GM21423 (cell line): Measurements from ENCODE around the gene SORBS1.

Experiments used
- ATAC-seq: cut with Tn5 transposase; IDR thresholded peaks from one replicate; pipeline ENCODE4 v1.9.1; 2021; ENCODE audit warnings: mild to moderate bottlenecking, moderate library complexity; ENCODE audit not compliant: unreplicated experiment

SORBS1 gene

DNA sequence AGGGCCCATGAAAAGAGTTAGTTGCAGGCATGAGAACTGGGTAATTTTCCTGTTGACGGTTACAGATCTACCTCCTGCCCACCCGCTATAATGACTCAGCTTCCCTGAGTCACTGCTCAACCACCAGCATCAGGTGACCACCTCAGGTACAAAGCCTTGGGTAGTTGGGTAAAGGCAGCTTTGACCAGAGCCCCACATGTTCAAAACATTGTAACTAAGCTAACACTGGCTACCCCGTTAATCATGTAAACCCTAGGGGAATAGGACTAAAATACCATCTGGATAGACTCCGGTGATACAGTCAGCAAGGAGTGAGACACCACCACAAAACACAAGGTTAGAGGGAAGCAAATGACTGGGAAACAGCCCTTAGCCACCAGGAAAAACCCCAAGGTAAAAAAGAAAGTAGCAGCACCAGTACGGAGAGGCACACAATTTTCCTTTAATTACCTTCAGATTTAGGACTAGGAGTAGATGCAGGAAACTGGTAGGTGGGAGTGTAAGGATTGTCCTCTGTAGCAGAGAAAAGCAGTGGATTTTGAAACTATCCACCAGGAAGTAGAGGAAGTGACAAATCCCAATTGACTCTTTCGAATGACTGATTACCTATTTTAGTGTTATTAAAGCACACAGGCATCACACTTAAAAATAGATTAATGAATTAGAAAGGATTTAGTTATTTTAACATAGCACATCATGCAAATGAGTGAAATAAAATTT, 166.8 kb downstream of the SORBS1 start:
- peak; percentile 57 for ATAC-seq

DNA sequence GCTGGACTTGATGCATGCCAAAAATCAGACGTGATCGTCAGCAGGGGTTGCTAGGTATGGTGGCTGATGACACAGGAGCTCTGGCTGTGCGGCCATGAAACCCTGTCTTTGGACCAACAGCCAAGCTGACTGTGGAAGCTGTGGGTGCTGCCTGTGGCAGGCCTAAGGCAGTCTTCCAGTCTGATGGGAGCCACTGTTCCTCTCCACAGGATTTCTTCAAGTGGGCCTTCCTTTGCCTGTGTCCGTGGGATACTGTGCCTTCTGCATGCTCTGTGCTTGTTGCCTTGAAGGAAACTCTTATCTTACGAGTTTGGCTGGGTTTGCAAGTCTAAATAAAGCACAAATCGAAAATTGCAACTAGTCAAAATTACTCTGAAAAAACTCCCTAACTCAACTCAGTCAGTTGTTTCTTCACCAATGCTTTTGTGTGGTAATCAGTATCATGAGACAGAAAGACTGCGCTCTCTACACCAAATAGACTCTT, 168.4 kb downstream of the SORBS1 start:
- ATAC-seq = no peak

DNA sequence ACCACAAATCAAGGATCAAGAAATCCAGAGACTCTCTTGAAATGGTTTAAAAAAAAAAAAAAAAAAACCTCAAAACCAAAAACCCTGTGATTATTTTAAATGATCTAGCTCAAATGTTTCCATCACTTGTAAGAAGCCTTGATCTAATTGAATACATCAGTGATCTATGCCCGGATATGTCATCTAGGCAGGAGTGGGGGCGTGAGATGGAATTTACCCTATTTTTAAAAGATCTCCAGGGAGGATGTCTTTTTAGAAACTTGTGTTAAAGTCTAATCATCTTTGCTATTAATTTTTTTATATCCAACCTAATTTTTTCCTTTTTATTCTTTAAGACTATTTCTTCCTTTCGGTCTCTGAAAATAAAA, 169.0 kb downstream of the SORBS1 start:
- no peak for ATAC-seq

DNA sequence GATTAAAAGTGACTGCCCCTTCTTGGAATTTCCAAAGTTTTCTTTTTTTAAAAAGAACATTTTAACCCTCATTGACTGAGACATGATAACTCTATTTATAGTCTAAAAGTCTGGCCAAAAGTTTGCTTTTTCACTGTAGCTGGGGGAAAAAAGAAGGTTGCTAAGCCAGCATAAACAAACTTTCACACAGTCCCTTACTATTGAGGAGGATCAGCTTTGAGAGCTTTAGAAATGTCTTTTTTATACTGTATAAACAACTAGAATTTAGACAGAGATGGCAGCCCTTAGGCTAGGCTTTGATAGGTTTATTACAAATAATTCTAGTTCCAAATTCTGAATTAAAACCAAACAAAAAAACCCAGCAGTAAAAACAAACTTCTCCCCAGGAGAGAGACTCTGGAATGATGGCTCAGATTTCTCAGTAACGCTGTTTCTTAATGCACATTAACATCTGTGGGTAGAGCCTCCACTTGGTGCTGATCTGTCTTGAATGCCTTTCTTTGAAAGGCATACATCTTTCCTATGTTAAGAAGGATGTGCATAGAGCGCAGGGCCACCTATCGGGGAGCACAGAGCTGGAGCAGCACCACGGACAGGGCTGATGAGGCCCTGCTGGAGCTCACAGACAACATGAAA, 169.5 kb downstream of the SORBS1 start:
- no peak for ATAC-seq

DNA sequence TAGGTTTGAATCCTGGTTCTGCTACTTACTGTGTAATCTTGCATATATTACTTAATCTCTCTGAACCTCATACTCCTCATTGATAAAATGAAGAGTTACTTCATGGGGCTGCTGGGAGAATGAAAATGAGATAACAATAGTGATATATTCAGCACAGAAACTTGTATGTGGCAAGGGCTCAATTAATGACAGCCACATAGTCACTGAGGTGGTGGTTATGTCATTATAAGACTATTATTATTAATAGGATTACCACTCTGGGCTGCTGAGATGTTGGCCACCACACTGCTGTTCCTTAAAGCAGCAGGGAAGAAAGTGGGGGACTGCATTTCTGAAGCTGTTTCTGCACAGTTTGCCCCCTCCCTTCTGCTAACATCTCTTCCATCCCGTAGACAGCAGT, 170.0 kb downstream of the SORBS1 start:
- no peak for ATAC-seq

DNA sequence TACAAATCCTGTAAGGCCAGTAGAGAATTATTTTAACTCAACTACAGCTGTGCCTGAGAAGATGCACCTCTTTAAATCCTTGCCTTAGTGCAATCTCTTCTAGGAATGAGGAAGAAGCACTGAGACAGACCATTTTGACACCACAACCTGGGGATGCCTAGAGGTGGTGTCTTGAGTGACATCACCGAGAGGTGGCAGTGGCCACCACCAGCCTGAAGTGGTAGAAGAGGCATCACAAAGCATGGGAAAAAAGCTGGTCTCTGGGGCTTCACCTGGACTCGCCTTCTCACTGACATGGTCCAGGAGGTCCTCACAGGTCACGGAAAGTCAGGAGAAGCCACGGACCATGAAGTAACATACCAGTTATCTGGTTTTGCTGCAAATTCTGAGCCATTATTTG, 171.2 kb downstream of the SORBS1 start:
- ATAC-seq = no peak

DNA sequence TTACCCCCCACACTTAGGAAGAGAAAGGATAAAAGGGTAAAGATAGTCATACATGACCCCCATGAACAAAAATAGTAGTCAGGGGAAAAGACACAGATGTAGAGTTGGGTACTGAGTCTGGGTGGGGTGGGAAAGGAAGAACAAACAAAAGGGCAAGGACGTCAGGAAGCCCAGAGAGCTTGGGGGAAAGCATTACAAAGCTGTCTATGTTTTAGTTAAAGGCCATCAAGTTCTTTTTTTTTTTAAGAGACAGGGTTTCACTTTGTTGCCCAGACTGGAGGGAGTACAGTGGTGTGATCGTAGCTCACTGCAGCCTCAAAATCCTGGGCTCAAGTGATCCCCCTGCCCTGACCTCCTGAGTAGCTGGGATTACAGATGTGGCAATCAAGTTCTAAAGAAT, 172.0 kb downstream of the SORBS1 start:
- no peak for ATAC-seq

DNA sequence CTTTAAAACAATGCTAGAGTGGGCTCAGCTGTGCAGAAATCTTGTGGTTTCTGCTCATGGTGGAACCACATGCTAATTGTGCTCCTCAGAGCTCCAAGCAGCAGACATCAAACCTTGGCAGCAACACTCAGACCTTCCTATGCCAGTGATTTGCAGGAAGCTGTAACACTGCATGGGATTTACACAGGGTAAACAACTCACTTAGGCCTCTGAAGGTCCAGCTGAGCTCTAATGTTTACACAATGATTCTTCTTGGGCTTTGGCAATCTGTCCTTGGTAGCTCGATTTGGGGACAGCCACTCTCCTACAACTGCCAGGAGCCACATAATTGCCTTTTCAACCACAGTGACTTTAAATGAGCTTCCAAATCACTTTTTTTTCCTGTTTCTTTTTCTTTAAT, 172.6 kb downstream of the SORBS1 start:
- ATAC-seq = no peak

DNA sequence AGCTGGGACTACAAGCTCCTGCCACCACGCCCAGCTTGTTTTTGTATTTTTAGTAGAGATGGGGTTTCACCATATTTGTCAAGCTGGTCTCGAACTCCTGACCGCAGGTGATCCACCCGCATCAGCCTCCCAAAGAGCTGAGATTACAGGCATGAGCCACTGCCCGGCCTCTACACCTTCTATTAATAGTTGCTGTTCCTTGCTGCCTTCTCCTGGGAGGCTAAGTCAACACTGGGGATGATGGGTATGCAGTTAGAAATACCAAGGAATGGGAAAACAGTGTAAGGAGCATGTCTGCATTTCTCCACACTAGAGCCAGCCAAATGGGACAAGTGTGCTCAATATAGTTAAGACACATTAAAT, 173.1 kb downstream of the SORBS1 start:
- no peak for ATAC-seq

DNA sequence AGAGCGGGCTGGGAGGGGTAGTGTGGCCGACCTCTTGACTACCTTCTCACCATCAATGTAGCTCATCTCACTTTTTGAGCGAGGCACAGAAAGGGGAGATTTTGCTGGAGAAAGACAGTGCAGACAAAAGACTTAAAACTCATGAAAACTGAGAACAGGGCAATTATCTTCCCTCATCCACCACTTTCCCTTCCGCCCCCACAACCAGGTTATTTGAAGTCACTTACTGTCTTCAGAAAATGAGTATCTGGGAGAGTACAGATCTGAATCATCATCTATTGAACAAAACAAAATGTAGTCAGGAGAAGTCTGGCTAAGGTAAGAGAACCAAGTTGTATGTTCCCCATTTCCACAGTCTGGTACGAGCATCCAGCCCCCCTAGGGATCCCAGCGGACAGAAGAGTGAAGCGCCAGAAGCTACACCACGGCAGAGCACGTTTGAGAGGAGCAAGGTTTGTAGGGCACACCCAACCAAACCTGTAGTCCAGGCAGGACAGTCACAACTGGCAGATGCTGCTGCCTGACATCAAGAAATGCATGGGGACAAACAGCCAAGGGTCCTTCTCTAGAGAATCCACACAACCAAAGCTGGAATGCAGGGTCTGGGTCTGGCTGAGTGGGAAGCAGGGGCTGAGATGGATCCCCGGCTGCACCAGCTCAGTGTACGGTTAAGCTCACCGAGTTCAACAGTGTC, 177.0 kb downstream of the SORBS1 start:
- ATAC-seq = no peak

DNA sequence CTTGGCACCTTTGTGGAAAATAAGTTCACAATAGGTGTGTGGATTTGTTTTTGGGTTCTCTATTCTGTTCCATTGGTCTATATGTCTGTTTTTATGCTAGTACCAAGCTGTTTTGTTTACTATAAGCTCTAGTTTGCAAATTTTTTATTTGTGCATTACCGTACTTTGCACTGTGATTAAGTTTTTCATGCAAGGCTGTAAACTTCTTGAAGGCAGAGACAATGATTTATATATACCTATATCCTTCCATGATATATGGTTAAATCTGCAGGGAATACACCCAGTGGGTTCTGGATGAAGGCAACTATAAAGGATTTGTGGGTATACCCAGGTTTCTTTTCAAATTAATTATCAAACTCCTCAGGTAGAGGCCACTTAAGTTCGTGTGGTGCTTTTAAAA, 178.6 kb downstream of the SORBS1 start:
- no peak for ATAC-seq

DNA sequence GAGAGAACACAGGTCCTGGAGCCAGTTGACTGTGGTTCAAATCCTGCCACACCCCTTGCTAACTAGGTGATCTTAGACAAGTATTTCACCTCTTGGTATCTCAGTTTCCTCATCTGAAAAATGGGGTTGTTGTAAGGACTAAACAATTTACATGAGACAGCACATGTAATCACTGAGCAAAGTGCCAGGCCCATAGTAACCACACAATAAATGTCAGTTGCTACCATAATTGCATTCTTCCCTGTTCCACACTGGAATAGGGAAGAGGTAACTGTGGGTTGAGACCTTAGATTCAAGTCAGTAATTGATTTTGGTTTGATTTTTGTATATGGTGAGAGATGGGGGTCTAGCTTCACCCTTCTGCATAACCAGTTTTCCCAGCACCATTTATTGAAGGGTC, 179.0 kb downstream of the SORBS1 start:
- no peak for ATAC-seq

DNA sequence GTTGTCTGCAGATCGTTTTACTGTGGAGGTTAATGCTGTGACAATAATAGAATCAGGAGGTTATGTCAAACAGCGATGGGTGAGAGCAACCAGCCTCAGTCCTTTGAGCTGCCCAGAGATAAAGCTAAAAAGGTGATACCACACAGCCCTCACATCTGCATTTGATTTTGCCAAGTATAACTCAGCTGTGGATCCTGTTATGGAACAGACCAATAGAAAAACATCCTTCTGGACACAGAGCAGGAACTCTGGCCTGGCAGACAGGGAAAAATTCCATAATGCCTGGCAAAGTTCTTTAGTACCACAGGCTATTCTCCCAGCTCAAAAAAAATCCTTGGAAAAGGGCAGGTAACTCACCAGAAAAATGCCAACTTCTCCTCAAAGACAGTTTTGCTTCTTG, 183.2 kb downstream of the SORBS1 start:
- no peak for ATAC-seq

DNA sequence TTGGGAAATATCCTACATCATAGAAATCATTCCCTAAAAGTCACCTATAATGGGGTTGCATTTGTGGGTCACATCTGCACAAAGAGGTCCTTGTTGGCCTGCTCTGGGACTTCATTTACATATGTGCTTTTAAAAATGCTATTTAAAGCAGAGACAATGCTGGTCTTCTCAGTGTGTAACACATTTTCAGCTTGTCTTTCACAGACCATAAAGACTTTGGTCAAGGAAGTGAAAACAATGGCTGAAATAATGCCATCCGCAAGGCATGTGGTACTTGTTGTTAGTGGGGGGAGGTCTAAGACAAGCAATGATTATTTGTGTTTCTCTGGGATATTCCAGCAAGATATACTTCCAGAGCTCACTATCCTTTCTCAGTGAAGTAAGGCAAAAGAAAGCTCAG, 185.8 kb downstream of the SORBS1 start:
- ATAC-seq = no peak

DNA sequence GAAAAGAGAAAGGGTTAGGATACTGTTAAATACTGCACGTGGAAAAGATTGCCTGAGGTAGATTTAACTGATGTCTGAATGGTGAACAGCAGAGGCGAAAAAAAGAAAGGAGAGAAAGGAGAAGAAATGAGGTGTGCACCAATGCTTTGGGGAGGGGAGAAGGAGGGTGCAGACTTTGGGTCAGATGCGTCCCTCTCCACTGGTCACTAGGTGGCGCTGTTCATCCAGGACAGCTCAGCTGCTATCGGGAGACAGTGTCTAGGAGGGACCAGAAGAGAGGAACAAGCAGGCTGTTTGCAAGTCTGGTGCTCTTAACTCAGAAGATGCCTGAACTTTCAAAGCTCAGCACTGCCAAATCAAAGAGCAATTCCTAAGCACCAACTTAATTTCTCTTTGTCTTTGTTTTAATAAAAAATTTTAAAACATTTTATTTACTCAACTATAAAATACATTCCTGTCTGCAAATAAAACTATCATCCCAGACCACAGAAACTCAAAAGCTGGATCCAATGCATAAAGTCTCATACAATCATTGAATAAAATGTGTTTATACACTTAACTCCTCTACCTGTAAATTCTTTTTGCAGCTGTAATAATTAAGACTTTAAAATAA, 186.5 kb downstream of the SORBS1 start:
- peak; percentile 90 for ATAC-seq

DNA sequence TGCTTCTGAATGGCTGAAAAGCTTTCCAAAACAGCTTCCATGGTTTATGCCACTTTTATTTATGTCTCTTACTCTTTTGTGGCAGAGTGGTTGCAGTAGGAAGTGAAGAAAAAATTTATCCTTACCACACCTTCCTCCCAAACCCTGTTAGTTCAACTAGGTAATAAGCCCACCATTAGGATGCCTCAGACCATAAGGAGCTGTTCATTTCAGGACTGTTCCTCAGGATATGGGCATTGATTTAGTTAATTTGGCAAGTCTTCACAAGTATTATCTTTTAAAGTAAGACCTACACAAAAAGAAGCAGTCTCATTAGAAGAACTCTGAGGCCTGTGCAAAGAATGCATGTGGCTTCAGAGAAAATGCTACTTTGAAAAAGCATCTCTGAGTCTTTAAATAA, 187.5 kb downstream of the SORBS1 start:
- ATAC-seq = no peak

DNA sequence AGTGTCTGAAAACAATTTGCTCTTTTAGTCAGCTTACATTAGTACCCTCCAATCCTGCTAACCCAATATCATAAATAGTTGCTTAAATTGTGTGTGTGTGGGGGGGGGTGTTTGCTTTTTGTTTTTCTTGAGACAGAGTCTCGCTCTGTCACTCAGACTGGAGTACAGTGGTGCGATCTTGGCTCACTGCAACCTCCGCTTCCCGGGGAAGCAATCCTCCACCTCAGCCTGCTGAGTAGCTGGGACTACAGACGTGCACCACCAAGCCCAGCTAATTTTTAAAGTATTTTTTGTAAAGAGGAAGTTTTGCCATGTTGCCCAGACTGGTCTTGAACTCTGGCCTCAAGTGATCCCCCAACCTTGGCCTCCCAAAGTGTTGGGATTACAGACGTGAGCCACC, 196.8 kb downstream of the SORBS1 start:
- ATAC-seq = no peak

DNA sequence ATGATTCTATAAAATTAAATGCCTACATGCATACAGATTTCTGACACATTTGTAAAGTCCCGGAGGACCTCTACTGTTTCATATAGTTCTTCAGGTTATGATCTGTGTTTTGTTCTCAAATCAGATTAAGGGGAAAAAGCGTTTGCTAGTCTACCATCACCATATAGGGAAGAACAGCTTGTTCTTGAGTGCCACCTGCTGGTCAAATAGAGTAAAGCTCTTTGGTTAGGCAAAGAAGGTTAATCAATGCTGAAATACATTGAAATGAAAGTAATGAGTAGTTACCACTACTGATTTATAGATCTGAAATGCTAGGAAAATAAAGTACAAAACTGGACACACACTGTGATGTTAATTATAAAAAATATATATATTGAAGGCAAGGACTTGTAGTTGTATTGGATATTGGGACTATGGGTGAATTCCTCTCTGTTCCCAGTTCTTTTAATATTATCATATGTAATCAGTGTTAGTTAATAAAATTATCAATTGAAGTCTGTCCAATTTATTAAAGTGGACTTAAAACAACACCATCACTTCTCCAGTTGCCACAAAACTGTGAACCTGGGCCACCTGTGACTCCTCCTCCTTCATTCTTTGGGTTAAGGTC, 197.8 kb downstream of the SORBS1 start:
- peak; percentile 73 for ATAC-seq

DNA sequence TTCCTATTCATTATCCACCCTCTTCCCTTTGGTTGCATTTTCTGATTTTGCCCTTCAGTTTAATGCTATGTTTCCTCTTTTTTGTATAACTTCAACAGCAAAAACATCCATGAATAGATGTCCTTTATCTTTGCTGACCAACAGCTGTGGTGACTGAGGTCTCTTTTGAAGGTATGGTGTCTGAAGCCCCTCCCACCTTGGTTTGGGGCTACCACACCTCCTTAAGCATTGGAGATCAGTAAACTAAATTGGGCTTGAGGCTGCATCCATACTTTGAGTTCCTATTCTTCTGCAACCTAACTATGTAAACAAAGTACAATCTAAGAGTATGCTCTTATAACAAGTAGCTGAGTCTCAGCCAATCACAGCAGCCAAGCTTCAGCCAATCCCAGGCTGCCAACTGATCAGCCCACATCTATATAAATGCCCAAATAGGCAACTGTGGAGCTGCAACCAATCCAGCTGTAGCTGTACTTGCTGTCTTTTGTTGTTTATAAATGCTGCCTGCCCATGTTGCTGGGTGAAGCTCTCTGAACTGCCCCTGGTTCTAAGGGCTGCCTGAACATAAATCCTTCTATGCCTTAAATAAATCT, 201.0 kb downstream of the SORBS1 start:
- no peak for ATAC-seq

DNA sequence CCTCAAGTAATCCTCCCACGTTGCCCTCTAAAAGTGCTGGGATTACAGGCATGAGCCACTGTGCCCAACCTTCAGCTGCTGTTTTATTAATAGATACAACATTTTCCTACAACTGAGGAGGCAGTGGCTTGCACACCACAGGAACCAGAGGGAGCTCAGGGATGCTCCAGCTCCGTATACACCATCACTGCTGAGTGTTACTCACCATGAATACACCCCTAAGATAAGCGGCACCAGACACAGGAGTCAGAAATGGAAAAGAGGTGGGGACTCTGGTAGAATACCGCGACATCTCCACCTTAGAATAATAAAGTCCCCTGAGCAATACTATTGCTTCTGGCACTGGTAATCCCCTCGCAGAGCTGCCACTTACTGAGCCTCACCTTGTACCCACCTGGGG, 201.7 kb downstream of the SORBS1 start:
- no peak for ATAC-seq
